Stromal cell of bone marrow (primary cell): ENCODE data around the gene ORAI2.
A peak's percentile ranks its signal among the peaks of the same experiment; 100 is the strongest.
"Not testable (repeated sequence)": the region's sequence is repeated elsewhere in the genome, so short reads cannot be mapped to it uniquely, and the experiment has no call there.

Experiments used
- DNase-seq: peaks from one replicate; pipeline ENCODE4 v3.0.0-alpha.2; 2012; ENCODE audit warnings: low read depth

The ORAI2 gene

GRCh38 chr7:102446387-102447156 lies 13.2 kb downstream of the ORAI2 start:
- no peak for DNase-seq

GRCh38 chr7:102447311-102447710 lies 13.9 kb downstream of the ORAI2 start:
- no peak for DNase-seq

GRCh38 chr7:102449136-102449535 lies 15.8 kb downstream of the ORAI2 start:
- no peak for DNase-seq

- no peak for DNase-seq
Measured at GRCh38 chr7:102450242-102450641, 16.9 kb downstream of the ORAI2 start.

GRCh38 chr7:102451371-102452054 lies 18.1 kb downstream of the ORAI2 start:
- DNase-seq: no peak

- DNase-seq: no peak
Measured at GRCh38 chr7:102452451-102452850, 19.1 kb downstream of the ORAI2 start.

- DNase-seq: no peak
Measured at GRCh38 chr7:102453319-102453718, 19.9 kb downstream of the ORAI2 start.

GRCh38 chr7:102454468-102454867 lies 21.1 kb downstream of the ORAI2 start:
- DNase-seq: no peak

- not testable (repeated sequence) for DNase-seq
Measured at GRCh38 chr7:102454932-102455331, 21.6 kb downstream of the ORAI2 start.

GRCh38 chr7:102455596-102455995 lies 22.2 kb downstream of the ORAI2 start:
- DNase-seq: no peak

- no peak for DNase-seq
Measured at GRCh38 chr7:102456327-102456726, 23.0 kb downstream of the ORAI2 start.

GRCh38 chr7:102457352-102457924 lies 24.1 kb downstream of the ORAI2 start:
- DNase-seq: no peak

GRCh38 chr7:102459221-102459844 lies 26.0 kb downstream of the ORAI2 start:
- no peak for DNase-seq

- no peak for DNase-seq
Measured at GRCh38 chr7:102460467-102460866, 27.1 kb downstream of the ORAI2 start.

- DNase-seq: no peak
Measured at GRCh38 chr7:102463841-102464576, 30.6 kb downstream of the ORAI2 start.

- peak; percentile 82 for DNase-seq
Measured at GRCh38 chr7:102464577-102465280, 31.4 kb downstream of the ORAI2 start, which contains the start of the genes ALKBH4 and LRWD1. TSS of gene ALKBH4 (minus strand) at chr7:102464863. CDS start at chr7:102464836, 27 bp downstream. TSS of gene LRWD1 (plus strand) at chr7:102464984. CDS start at chr7:102465081, 97 bp downstream.

GRCh38 chr7:102466097-102466496 lies 32.7 kb downstream of the ORAI2 start:
- DNase-seq: no peak

GRCh38 chr7:102467581-102468477 lies 34.5 kb downstream of the ORAI2 start:
- DNase-seq: no peak

- no peak for DNase-seq
Measured at GRCh38 chr7:102468478-102469350, 35.3 kb downstream of the ORAI2 start.
